Measurements from ENCODE around the gene HSPA14.

DNA sequence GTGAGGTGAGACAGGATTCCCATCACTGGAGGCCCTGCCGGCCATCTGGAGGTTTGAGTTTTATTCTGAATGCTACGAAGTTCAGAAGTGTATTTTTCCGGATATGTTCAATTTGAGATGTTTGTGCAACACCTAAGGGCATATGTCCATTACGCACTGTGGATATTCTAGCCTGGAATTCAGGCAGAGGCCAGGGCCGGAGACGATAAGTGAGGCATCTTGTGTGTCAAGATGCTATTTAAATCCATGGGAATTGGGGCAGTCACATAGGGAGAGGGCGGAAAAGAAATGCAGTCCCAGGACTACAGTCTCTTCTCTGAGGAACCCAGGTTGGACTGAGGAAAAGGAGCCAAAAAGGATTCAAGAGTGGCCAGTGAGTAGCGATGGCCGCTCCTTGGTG lies 38.7 kb downstream of the HSPA14 start:
- no peak for TF ChIP-seq GATA2 (IDR thresholded peaks at IDR 0.05; ENCODE audit: low read depth, low read length)
- TF ChIP-seq GATA3 (IDR thresholded peaks at IDR 0.05; ENCODE audit: low read depth, low read length), result no peak
